HepG2 (cell line): ENCODE measurements around the gene TH. TPM values are rescaled to one million over a fixed set of nuclear protein-coding genes. Genes with fewer than 3 reads are reported as not detected.

Experiments used
- MTF2 ChIP-seq: sonication (generic); formaldehyde crosslinking; IDR thresholded peaks from 2 replicates; pipeline ENCODE4 v1.5.0; 2020; ENCODE audit warnings: missing genetic modification reagents, borderline replicate concordance
- NKX3-1 ChIP-seq: sonication (generic); formaldehyde crosslinking; IDR thresholded peaks from 2 replicates; pipeline ENCODE4 v1.5.0; 2020; ENCODE audit warnings: missing genetic modification reagents
- TP53 ChIP-seq: sonication (generic); formaldehyde crosslinking; conservative IDR thresholded peaks from 2 replicates; pipeline ENCODE4 v1.4.0; 2020; ENCODE audit warnings: missing genetic modification reagents
- ZBTB42 ChIP-seq: sonication (generic); formaldehyde crosslinking; IDR thresholded peaks from 2 replicates; pipeline ENCODE4 v1.5.0; 2020; ENCODE audit warnings: mild to moderate bottlenecking, missing genetic modification reagents
- ZBTB43 ChIP-seq: sonication (generic); formaldehyde crosslinking; conservative IDR thresholded peaks from 2 replicates; pipeline ENCODE4 v1.4.0; 2020; ENCODE audit warnings: missing genetic modification reagents
- ZNF468 ChIP-seq: sonication (generic); formaldehyde crosslinking; IDR thresholded peaks from 2 replicates; pipeline ENCODE4 v1.8.0; 2022; ENCODE audit warnings: mild to moderate bottlenecking, moderate library complexity, missing genetic modification reagents
- ZNF552 ChIP-seq: sonication (generic); formaldehyde crosslinking; IDR thresholded peaks from 2 replicates; pipeline ENCODE4 v1.9.0; 2022; ENCODE audit warnings: missing genetic modification reagents, mild to moderate bottlenecking, borderline replicate concordance
- ZNF597 ChIP-seq: sonication (generic); formaldehyde crosslinking; IDR thresholded peaks from 2 replicates; pipeline ENCODE4 v1.5.0; 2020; ENCODE audit warnings: missing genetic modification reagents
- polyA plus RNA-seq, 8 experiments: library from polyadenylated mRNA; depleted of rRNA in 3 of 8; stranded (reverse) in 7 of 8; unstranded in 1 of 8; fragments of >200 nt; fragmentation: Illumina TruSeq in 4 of 8; extraction: Trizol in 4 of 8; gene quantifications; 2 replicates each; pipeline versions ENCODE4 v1.2.1 to v1.2.3, GENCODE V29; 2011 to 2016; ENCODE audit warnings: low read depth in 4 of 8, missing spikeins in 1 of 8, mixed read lengths in 1 of 8; ENCODE audit not compliant: insufficient read depth in 1 of 8
- total RNA-seq, 5 experiments: library from RNA; depleted of rRNA; stranded (reverse); fragments of >200 nt; fragmentation: Illumina TruSeq; extraction: Trizol; gene quantifications; 2 replicates each; pipeline ENCODE4 v1.2.3, GENCODE V29; 2016; ENCODE audit warnings: low read depth in 1 of 5
- TF ChIP-seq, protein P1 (sequence below): IDR thresholded peaks from 2 replicates; pipeline ENCODE4 v1.6.1; 2012; ENCODE audit warnings: low read length, improper control_type of control experiment
- TF ChIP-seq, protein P2 (sequence below): sonication (generic); formaldehyde crosslinking; IDR thresholded peaks from one replicate; pipeline ENCODE4 v1.5.1; 2020; ENCODE audit warnings: mild to moderate bottlenecking, missing genetic modification reagents; ENCODE audit errors: not compliant biosample characterization
- TF ChIP-seq, protein P3 (sequence below): sonication (generic); formaldehyde crosslinking; IDR thresholded peaks from 2 replicates; pipeline ENCODE4 v1.4.0; 2020; ENCODE audit warnings: missing genetic modification reagents

TH gene
- total and polyA plus RNA-seq, 2 of the 13 experiments (the other 11 are each of a cell fraction or from before 2014, with no cell fraction given), result 0.36 TPM; not detected in 1

- TF ChIP-seq NKX3-1, result 0 out of 2 replicates have a peak, but pooled peaks have one; percentile 30
- 0 out of 2 replicates have a peak, but pooled peaks have one; percentile 46 for TF ChIP-seq ZNF597 (CRISPR knock-in tag)
- TF ChIP-seq ZNF552 (CRISPR knock-in tag), result no peak
- TF ChIP-seq, protein P1, sequence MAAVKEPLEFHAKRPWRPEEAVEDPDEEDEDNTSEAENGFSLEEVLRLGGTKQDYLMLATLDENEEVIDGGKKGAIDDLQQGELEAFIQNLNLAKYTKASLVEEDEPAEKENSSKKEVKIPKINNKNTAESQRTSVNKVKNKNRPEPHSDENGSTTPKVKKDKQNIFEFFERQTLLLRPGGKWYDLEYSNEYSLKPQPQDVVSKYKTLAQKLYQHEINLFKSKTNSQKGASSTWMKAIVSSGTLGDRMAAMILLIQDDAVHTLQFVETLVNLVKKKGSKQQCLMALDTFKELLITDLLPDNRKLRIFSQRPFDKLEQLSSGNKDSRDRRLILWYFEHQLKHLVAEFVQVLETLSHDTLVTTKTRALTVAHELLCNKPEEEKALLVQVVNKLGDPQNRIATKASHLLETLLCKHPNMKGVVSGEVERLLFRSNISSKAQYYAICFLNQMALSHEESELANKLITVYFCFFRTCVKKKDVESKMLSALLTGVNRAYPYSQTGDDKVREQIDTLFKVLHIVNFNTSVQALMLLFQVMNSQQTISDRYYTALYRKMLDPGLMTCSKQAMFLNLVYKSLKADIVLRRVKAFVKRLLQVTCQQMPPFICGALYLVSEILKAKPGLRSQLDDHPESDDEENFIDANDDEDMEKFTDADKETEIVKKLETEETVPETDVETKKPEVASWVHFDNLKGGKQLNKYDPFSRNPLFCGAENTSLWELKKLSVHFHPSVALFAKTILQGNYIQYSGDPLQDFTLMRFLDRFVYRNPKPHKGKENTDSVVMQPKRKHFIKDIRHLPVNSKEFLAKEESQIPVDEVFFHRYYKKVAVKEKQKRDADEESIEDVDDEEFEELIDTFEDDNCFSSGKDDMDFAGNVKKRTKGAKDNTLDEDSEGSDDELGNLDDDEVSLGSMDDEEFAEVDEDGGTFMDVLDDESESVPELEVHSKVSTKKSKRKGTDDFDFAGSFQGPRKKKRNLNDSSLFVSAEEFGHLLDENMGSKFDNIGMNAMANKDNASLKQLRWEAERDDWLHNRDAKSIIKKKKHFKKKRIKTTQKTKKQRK, result no peak
- TF ChIP-seq ZBTB43 (CRISPR knock-in tag), result no peak
- TF ChIP-seq ZNF468 (CRISPR knock-in tag), result no peak
- no peak for TF ChIP-seq ZBTB42
- no peak for TF ChIP-seq MTF2 (CRISPR knock-in tag)
- no peak for TF ChIP-seq TP53 (CRISPR knock-in tag)
- TF ChIP-seq, protein P2, sequence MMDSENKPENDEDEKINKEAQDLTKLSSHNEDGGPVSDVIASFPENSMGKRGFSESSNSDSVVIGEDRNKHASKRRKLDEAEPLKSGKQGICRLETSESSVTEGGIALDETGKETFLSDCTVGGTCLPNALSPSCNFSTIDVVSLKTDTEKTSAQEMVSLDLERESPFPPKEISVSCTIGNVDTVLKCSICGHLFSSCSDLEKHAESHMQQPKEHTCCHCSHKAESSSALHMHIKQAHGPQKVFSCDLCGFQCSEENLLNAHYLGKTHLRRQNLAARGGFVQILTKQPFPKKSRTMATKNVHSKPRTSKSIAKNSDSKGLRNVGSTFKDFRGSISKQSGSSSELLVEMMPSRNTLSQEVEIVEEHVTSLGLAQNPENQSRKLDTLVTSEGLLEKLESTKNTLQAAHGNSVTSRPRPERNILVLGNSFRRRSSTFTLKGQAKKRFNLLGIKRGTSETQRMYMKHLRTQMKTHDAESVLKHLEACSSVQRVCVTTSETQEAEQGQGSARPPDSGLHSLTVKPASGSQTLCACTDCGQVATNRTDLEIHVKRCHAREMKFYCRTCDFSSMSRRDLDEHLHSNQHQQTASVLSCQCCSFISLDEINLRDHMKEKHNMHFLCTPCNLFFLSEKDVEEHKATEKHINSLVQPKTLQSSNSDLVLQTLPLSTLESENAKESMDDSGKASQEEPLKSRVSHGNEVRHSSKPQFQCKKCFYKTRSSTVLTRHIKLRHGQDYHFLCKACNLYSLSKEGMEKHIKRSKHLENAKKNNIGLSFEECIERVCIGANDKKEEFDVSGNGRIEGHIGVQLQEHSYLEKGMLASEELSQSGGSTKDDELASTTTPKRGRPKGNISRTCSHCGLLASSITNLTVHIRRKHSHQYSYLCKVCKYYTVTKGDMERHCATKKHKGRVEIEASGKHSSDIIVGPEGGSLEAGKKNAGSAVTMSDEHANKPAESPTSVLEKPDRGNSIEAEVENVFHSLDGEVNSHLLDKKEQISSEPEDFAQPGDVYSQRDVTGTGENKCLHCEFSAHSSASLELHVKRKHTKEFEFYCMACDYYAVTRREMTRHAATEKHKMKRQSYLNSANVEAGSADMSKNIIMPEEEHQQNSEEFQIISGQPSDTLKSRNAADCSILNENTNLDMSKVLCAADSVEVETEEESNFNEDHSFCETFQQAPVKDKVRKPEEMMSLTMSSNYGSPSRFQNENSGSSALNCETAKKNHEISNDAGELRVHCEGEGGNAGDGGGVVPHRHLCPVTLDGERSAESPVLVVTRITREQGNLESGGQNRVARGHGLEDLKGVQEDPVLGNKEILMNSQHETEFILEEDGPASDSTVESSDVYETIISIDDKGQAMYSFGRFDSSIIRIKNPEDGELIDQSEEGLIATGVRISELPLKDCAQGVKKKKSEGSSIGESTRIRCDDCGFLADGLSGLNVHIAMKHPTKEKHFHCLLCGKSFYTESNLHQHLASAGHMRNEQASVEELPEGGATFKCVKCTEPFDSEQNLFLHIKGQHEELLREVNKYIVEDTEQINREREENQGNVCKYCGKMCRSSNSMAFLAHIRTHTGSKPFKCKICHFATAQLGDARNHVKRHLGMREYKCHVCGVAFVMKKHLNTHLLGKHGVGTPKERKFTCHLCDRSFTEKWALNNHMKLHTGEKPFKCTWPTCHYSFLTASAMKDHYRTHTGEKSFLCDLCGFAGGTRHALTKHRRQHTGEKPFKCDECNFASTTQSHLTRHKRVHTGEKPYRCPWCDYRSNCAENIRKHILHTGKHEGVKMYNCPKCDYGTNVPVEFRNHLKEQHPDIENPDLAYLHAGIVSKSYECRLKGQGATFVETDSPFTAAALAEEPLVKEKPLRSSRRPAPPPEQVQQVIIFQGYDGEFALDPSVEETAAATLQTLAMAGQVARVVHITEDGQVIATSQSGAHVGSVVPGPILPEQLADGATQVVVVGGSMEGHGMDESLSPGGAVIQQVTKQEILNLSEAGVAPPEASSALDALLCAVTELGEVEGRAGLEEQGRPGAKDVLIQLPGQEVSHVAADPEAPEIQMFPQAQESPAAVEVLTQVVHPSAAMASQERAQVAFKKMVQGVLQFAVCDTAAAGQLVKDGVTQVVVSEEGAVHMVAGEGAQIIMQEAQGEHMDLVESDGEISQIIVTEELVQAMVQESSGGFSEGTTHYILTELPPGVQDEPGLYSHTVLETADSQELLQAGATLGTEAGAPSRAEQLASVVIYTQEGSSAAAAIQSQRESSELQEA (CRISPR knock-in tag), result no peak
- TF ChIP-seq, protein P3, sequence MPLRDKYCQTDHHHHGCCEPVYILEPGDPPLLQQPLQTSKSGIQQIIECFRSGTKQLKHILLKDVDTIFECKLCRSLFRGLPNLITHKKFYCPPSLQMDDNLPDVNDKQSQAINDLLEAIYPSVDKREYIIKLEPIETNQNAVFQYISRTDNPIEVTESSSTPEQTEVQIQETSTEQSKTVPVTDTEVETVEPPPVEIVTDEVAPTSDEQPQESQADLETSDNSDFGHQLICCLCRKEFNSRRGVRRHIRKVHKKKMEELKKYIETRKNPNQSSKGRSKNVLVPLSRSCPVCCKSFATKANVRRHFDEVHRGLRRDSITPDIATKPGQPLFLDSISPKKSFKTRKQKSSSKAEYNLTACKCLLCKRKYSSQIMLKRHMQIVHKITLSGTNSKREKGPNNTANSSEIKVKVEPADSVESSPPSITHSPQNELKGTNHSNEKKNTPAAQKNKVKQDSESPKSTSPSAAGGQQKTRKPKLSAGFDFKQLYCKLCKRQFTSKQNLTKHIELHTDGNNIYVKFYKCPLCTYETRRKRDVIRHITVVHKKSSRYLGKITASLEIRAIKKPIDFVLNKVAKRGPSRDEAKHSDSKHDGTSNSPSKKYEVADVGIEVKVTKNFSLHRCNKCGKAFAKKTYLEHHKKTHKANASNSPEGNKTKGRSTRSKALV (CRISPR knock-in tag), result 0 out of 2 replicates have a peak, but pooled peaks have one; percentile 61
Measured at GRCh38 chr11:2129308-2129698, 42.3 kb downstream of the TH start (continued).
